IPS-20b (cell line): Measurements from ENCODE around the gene MED23.
"Not testable (repeated sequence)": the region's sequence is repeated elsewhere in the genome, so short reads cannot be mapped to it uniquely, and the experiment has no call there.

Experiments used
- H3K27ac ChIP-seq: one replicate; pipeline ENCODE4 v1.5.1; 2013; ENCODE audit warnings: low read length
- H3K27me3 ChIP-seq: 2 replicates; pipeline ENCODE4 v1.6.1; 2013; ENCODE audit warnings: mild to moderate bottlenecking, low read length, inconsistent platforms; ENCODE audit not compliant: insufficient read depth
- H3K36me3 ChIP-seq: 2 replicates; pipeline ENCODE4 v1.6.1; 2013; ENCODE audit warnings: low read depth, mild to moderate bottlenecking, inconsistent platforms, low read length, moderate library complexity; ENCODE audit not compliant: insufficient read depth
- H3K4me1 ChIP-seq: 2 replicates; pipeline ENCODE4 v1.6.1; 2013; ENCODE audit warnings: mild to moderate bottlenecking, control low read depth, inconsistent platforms, low read length, moderate library complexity; ENCODE audit not compliant: insufficient read depth
- H3K4me3 ChIP-seq: 2 replicates; pipeline ENCODE4 v1.5.1; 2013; ENCODE audit warnings: mild to moderate bottlenecking, low read length, inconsistent platforms
- H3K9ac ChIP-seq: 2 replicates; pipeline ENCODE4 v1.6.1; 2013; ENCODE audit warnings: low read depth, mild to moderate bottlenecking, inconsistent platforms, low read length, moderate library complexity
- H3K9me3 ChIP-seq: 2 replicates; pipeline ENCODE4 v1.6.1; 2013; ENCODE audit warnings: mild to moderate bottlenecking, low read depth, low read length, inconsistent platforms; ENCODE audit not compliant: insufficient read depth

Gene MED23

DNA sequence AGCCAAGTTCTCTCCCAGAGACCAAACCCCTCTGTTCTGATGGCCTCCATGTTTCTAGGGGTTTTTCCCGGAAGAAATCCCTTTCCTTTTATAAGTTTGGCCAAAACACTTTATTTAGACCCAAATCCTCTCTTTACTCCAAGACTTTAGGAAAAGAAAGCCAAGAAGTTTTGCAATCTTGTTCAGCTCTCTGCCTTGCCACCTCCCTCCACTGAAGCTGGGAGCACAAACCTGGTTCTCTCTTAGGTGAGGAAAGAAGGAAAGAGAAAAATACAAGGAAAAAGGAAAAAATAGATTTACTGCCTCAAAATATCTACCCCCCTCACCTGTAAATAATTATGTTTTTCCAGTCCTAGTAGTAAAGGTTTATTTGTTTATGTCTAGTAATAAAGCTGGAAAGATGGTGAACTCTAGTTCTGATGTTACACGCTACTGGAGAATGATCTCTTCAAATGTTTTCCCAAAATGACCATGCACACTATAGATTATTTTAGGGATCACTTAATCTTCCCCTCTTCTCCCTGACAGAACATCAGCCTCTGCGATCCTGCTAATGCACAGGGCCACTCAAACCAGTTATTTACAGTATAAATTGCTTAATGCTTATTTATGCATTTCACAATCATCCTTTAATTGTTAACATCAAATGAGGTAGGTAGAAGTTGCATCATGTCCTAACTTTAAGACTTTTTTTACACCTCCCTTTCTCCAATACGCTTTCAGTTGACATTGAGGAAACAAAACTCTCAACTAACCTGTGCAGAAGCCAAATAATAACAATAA, 65.9 kb downstream of the MED23 start:
- H3K36me3 ChIP-seq = no peaks in the 10 kb centered on the region
- no peak overlapping the region for H3K4me3 ChIP-seq
- no peak overlapping the region for H3K9ac ChIP-seq
- no peak overlapping the region for H3K27ac ChIP-seq
- no peaks in the 10 kb centered on the region for H3K4me1 ChIP-seq
- H3K27me3 ChIP-seq = no peaks in the 10 kb centered on the region
- H3K9me3 ChIP-seq = no peaks in the 10 kb centered on the region

DNA sequence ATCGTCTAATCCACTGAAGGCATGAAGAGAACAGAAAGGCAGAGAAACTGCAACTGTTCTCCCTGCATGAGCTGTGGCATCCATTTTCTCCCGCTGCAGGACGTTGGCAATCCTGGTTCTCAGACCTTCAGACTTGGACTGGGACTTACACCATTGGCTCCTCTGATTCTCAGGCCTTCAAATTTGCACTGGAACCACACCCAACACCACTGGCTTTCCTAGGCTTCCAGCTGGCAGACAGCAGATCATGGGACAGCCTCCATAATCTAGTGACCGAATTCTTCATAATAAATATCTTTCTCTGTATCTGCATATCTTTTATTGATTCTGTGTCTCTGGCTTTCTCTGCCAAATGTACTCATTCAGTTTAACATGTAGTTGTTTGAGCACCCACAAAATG, 69.1 kb downstream of the MED23 start:
- no peaks in the 10 kb centered on the region for H3K27me3 ChIP-seq
- H3K4me1 ChIP-seq = no peaks in the 10 kb centered on the region
- H3K9ac ChIP-seq = no peak overlapping the region
- no peak overlapping the region for H3K27ac ChIP-seq
- H3K4me3 ChIP-seq = no peak overlapping the region
- no peaks in the 10 kb centered on the region for H3K36me3 ChIP-seq
- H3K9me3 ChIP-seq = no peaks in the 10 kb centered on the region

- Histone ChIP-seq H3K4me1 (no peaks in the 10 kb centered on the region), H3K27ac (no peak overlapping the region), H3K36me3 (no peaks in the 10 kb centered on the region), H3K27me3 (no peaks in the 10 kb centered on the region), H3K9me3 (no peaks in the 10 kb centered on the region), H3K9ac (no peak overlapping the region), H3K4me3 (no peak overlapping the region)
These were observed 72.0 kb downstream of the MED23 start for GRCh38 chr6:131555992-131556391.

- H3K4me1 ChIP-seq = no peaks in the 10 kb centered on the region
- no peak overlapping the region for H3K27ac ChIP-seq
- no peak overlapping the region for H3K4me3 ChIP-seq
- H3K36me3 ChIP-seq = no peaks in the 10 kb centered on the region
- H3K27me3 ChIP-seq = no peaks in the 10 kb centered on the region
- H3K9ac ChIP-seq = no peak overlapping the region
- no peaks in the 10 kb centered on the region for H3K9me3 ChIP-seq
These were observed 75.5 kb downstream of the MED23 start for GRCh38 chr6:131552572-131552971.

GRCh38 chr6:131551902-131552301, 76.1 kb downstream of the MED23 start:
- Histone ChIP-seq H3K36me3 (no peaks in the 10 kb centered on the region), H3K4me3 (no peak overlapping the region), H3K27me3 (no peaks in the 10 kb centered on the region), H3K9me3 (no peaks in the 10 kb centered on the region), H3K4me1 (no peaks in the 10 kb centered on the region), H3K9ac (no peak overlapping the region), H3K27ac (no peak overlapping the region)

DNA sequence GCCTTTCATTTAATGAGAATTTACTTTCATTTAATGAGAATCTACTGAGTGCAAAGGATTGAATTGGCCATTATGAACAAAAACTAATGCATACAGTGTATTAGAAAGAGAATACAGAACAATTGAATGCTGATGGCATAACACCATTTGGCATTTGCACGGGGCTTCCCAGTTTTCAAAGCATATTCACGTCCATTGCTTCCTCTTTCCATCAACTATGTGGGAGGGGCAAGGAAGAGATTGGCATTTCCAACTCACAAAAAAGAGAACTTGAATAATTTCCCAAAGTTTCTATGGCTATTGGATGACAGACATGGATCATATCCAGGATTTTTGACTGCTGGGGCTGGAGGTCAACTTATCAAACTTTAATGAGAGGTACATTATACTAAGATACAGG, 78.2 kb downstream of the MED23 start:
- H3K27me3 ChIP-seq = no peaks in the 10 kb centered on the region
- no peak overlapping the region for H3K4me3 ChIP-seq
- no peaks in the 10 kb centered on the region for H3K9me3 ChIP-seq
- H3K36me3 ChIP-seq = no peaks in the 10 kb centered on the region
- H3K9ac ChIP-seq = no peak overlapping the region
- H3K27ac ChIP-seq = no peak overlapping the region
- H3K4me1 ChIP-seq = no peaks in the 10 kb centered on the region

GRCh38 chr6:131548441-131548840, 79.6 kb downstream of the MED23 start:
- H3K9me3 ChIP-seq = no peaks in the 10 kb centered on the region
- H3K4me1 ChIP-seq = no peaks in the 10 kb centered on the region
- no peak overlapping the region for H3K27ac ChIP-seq
- no peak overlapping the region for H3K9ac ChIP-seq
- no peaks in the 10 kb centered on the region for H3K36me3 ChIP-seq
- H3K27me3 ChIP-seq = no peaks in the 10 kb centered on the region
- H3K4me3 ChIP-seq = no peak overlapping the region

GRCh38 chr6:131547488-131547887, 80.6 kb downstream of the MED23 start:
- Histone ChIP-seq H3K27me3 (no peaks in the 10 kb centered on the region), H3K4me1 (no peaks in the 10 kb centered on the region), H3K9ac (no peak overlapping the region), H3K4me3 (no peak overlapping the region), H3K27ac (no peak overlapping the region), H3K9me3 (no peaks in the 10 kb centered on the region), H3K36me3 (no peaks in the 10 kb centered on the region)

DNA sequence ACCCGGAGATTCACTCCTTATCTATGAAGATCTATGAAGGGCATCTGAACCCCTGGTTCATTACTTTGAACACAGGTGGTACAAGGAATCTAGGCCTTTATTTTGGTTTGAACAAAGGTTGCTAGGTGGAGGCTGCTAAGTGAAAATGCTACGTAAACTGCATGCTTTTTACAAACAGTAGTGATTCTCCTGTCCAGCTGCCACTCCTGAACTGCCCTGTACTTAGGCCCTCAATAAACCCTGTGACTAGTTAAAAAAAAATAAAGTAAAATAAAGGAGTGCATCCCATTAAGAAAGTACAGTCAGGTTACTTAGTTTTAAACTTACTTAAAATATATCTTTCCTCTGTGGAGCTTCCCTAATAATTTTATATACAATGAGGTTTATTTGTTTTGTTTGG, 82.7 kb downstream of the MED23 start:
- H3K27me3 ChIP-seq = no peaks in the 10 kb centered on the region
- no peak overlapping the region for H3K9ac ChIP-seq
- no peak overlapping the region for H3K27ac ChIP-seq
- no peaks in the 10 kb centered on the region for H3K9me3 ChIP-seq
- no peaks in the 10 kb centered on the region for H3K4me1 ChIP-seq
- no peaks in the 10 kb centered on the region for H3K36me3 ChIP-seq
- no peak overlapping the region for H3K4me3 ChIP-seq

GRCh38 chr6:131538615-131539014, 89.4 kb downstream of the MED23 start:
- H3K36me3 ChIP-seq, H3K27me3 ChIP-seq, H3K9me3 ChIP-seq, H3K9ac ChIP-seq, H3K4me3 ChIP-seq, H3K27ac ChIP-seq, H3K4me1 ChIP-seq: not testable (repeated sequence)

DNA sequence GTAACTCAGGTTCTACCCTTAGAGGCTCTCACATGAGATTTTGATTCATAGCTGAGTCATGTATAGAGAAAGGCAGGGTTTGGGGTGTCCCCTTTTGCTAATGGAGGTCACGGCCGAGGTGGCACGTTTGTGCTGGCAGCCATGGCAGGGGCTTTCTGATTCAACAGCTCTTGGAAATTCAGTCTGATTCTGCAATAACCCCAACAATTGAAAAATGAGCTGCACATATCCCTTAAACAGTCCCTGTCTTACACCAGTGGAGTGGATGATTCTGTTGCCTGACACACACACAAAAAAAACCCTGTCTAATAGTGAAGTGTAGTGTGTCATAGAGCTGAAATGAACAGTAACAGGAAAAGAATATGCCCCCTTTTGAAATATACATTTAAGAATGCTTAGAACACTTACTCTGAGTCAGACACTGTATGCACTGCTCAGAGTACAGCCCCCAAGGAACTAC, 95.4 kb downstream of the MED23 start:
- H3K27me3 ChIP-seq = no peaks in the 10 kb centered on the region
- no peaks in the 10 kb centered on the region for H3K36me3 ChIP-seq

DNA sequence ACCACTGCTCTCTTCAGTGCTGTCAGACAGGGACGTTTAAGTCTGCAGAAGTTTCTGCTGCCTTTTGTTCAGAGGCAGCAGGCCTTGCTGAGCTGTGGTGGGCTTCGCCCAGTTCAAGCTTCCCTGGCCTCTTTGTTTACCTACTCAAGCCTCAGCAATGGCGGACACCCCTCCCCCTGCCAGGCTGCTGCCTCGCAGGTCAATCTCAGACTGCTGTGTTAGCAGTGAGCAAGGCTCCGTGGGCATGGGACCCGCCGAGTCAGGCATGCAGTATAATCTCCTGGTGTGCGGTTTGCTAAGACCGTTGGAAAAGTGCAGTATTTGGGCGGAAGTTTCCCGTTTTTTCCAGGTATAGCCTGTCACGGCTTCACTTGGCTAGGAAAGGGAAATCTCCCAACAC, 96.4 kb downstream of the MED23 start:
- not testable (repeated sequence) for H3K4me3 ChIP-seq, H3K4me1 ChIP-seq, H3K9ac ChIP-seq, H3K27me3 ChIP-seq, H3K36me3 ChIP-seq, H3K9me3 ChIP-seq, H3K27ac ChIP-seq

More for the DNA sequence above, 95.4 kb downstream of the MED23 start:
- H3K4me1 ChIP-seq = no peaks in the 10 kb centered on the region
- H3K27ac ChIP-seq = no peak overlapping the region
- no peaks in the 10 kb centered on the region for H3K9me3 ChIP-seq
- H3K4me3 ChIP-seq = no peak overlapping the region
- no peak overlapping the region for H3K9ac ChIP-seq
